ENCODE measurements around the gene WDR49.
A peak's percentile ranks its signal among the peaks of the same experiment; 100 is the strongest.

The WDR49 gene

DNA sequence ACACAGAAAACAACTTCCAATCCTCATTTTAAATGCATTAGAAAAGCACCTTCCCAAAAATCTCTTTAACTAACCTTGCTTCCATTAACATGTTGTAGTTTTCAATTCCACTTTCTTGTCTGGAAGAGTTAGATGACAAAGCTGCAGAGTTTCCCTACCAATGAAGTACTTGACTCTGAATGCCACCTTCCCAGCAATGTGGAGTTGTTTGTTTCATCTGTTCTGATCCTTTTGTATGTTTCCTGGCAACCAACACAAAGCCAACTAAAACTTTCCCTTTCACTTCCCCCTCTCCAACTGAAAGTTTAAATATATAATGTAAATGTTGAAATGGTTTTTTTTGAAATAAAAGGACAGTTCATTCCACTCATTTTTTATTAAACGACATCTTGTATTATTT, at the start of gene WDR49:
TSS of gene WDR49 (minus strand) at position 183 of the 400 bp plus-strand sequence. CDS start 517 bp downstream, outside the sequence.
- DNase-seq (ENCODE audit: low read depth) = no peak
- TF ChIP-seq, protein P1, sequence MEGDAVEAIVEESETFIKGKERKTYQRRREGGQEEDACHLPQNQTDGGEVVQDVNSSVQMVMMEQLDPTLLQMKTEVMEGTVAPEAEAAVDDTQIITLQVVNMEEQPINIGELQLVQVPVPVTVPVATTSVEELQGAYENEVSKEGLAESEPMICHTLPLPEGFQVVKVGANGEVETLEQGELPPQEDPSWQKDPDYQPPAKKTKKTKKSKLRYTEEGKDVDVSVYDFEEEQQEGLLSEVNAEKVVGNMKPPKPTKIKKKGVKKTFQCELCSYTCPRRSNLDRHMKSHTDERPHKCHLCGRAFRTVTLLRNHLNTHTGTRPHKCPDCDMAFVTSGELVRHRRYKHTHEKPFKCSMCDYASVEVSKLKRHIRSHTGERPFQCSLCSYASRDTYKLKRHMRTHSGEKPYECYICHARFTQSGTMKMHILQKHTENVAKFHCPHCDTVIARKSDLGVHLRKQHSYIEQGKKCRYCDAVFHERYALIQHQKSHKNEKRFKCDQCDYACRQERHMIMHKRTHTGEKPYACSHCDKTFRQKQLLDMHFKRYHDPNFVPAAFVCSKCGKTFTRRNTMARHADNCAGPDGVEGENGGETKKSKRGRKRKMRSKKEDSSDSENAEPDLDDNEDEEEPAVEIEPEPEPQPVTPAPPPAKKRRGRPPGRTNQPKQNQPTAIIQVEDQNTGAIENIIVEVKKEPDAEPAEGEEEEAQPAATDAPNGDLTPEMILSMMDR (IDR thresholded peaks at IDR 0.05; ENCODE audit: insufficient read depth, low read depth, low read length, missing control alignments) = no peak
- no peak within 1 kb of the TSS for H3K4me3 ChIP-seq (ENCODE audit: low read length)

DNA sequence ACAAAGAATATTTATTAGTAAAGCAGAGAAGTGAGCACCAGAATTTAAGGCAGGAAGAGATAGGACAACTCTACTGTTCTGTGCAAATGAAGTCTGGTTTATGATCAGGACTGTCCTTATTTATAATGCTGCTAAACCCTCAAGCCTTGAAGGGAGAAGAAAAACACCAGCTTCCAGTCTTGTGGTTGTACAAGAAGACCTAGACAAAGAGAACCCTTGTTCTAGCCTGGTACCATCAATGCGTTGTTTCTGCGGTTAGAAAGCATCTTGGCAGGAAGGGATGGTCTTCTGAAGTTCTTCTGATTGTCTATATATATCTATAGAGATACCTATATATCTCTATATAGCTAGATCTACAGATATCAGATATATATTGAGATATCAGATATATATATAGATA, 47.2 kb upstream of the WDR49 start:
- H3K4me3 ChIP-seq (ENCODE audit: low read length) = no peak overlapping the region
- TF ChIP-seq, protein P1 (IDR thresholded peaks at IDR 0.05; ENCODE audit: insufficient read depth, low read depth, low read length, missing control alignments) = no peak
- no peak for DNase-seq (ENCODE audit: low read depth)

DNA sequence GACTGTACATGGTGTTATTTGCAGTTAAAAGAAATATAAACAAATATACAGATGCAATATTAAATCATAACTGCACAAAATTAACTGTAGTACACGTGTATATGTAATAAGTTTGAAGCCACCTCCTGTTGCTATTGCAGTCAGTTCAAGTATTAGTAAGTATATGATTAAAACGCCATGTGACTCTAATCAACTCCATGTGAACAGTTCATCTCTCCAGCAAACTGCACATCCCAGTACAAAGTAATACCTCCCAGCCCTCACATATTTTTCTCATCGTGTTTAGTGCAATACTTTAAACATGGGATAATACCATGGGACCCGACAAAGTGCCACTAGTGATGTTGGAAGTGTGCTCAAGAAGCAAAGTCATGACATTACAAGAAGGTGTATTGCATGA, 46.3 kb upstream of the WDR49 start:
- no peak for DNase-seq (ENCODE audit: low read depth)
- no peak overlapping the region for H3K4me3 ChIP-seq (ENCODE audit: low read length)
- TF ChIP-seq, protein P1 (IDR thresholded peaks at IDR 0.05; ENCODE audit: insufficient read depth, low read depth, low read length, missing control alignments) = no peak

GRCh38 chr3:167694121-167694520, 40.4 kb upstream of the WDR49 start:
- no peak for DNase-seq (ENCODE audit: low read depth)
- TF ChIP-seq, protein P1 (IDR thresholded peaks at IDR 0.05; ENCODE audit: insufficient read depth, low read depth, low read length, missing control alignments) = no peak
- no peak overlapping the region for H3K4me3 ChIP-seq (ENCODE audit: low read length)

DNA sequence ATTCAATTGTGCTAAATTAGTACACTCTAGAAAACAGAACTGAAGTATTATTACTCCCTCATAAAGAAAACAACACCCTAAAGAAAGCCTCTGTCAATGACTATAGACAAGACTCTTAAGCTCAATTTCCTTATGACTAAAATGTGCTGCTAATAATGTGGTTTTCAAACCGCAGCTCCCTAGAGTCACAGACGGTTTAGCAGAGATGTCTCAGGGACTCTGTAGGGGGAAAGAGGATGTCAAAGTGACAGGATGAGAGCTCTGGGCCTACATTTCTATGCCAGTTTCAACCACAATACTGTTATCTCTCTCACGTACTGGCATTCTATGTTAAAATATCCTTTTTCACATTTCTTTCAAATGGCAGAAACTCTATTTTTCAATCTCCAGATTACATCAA, 37.6 kb upstream of the WDR49 start:
- TF ChIP-seq, protein P1 (IDR thresholded peaks at IDR 0.05; ENCODE audit: insufficient read depth, low read depth, low read length, missing control alignments) = no peak
- no peak overlapping the region for H3K4me3 ChIP-seq (ENCODE audit: low read length)
- no peak for DNase-seq (ENCODE audit: low read depth)

GRCh38 chr3:167684388-167684993, 30.7 kb upstream of the WDR49 start:
- TF ChIP-seq, protein P1 (IDR thresholded peaks at IDR 0.05; ENCODE audit: insufficient read depth, low read depth, low read length, missing control alignments) = peak; percentile 64
- DNase-seq (ENCODE audit: low read depth) = peak; percentile 68
- H3K4me3 ChIP-seq (ENCODE audit: low read length) = no peak overlapping the region

DNA sequence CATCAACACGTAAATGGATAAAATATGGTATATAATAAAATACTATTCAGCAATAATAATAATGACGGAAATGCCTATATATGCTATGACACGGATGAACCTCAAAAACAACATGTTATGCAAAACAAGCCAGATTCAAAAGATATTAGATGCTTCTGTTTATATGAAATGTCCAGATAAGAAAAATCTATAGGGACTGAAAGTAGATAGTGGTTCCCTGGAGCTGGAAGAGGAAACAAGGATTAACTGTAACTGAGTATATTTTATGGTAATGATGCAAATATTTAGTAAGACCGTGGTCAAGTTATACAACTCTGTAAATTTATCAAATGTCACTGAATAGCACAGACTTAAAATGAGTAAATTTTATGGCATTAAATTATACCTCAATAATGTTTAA, 25.8 kb upstream of the WDR49 start:
- H3K4me3 ChIP-seq (ENCODE audit: low read length) = no peak overlapping the region
- DNase-seq (ENCODE audit: low read depth) = no peak
- TF ChIP-seq, protein P1 (IDR thresholded peaks at IDR 0.05; ENCODE audit: insufficient read depth, low read depth, low read length, missing control alignments) = no peak

All from epithelial cell of esophagus (primary cell).